GM19324 (cell line): ENCODE data around the gene API5.
"Not testable (repeated sequence)": the region's sequence is repeated elsewhere in the genome, so short reads cannot be mapped to it uniquely, and the experiment has no call there.

Source experiments
- ATAC-seq: cut with Tn5 transposase; IDR thresholded peaks from one replicate; pipeline ENCODE4 v1.9.1; 2021; ENCODE audit warnings: mild to moderate bottlenecking, moderate library complexity; ENCODE audit not compliant: unreplicated experiment, low FRiP score

API5 gene

GRCh38 chr11:43311791-43312607, at the start of gene API5:
API5 (plus strand) TSS chr11:43311996; CDS start chr11:43312128, 132 bp downstream.
- ATAC-seq = peak; percentile 100

- no peak for ATAC-seq
These were observed 43.8 kb upstream of the API5 start for GRCh38 chr11:43267856-43268580.

- no peak for ATAC-seq
These were observed 43.0 kb upstream of the API5 start for GRCh38 chr11:43268786-43269185.

- ATAC-seq = no peak
These were observed 42.4 kb upstream of the API5 start for GRCh38 chr11:43269254-43269918.

- ATAC-seq = no peak
These were observed 41.3 kb upstream of the API5 start for GRCh38 chr11:43270468-43270867.

GRCh38 chr11:43278193-43278956, 33.4 kb upstream of the API5 start:
- no peak for ATAC-seq

- no peak for ATAC-seq
These were observed 29.0 kb upstream of the API5 start for GRCh38 chr11:43282607-43283440.

- ATAC-seq = no peak
These were observed 26.0 kb upstream of the API5 start for GRCh38 chr11:43285826-43286225.

- no peak for ATAC-seq
These were observed 22.4 kb upstream of the API5 start for GRCh38 chr11:43289368-43289767.

GRCh38 chr11:43298397-43298796, 13.4 kb upstream of the API5 start:
- no peak for ATAC-seq

GRCh38 chr11:43315966-43316365, 4.2 kb downstream of the API5 start:
- ATAC-seq = no peak

GRCh38 chr11:43316451-43316850, 4.7 kb downstream of the API5 start:
- ATAC-seq = no peak

GRCh38 chr11:43327987-43328386, 16.2 kb downstream of the API5 start:
- ATAC-seq = no peak

- no peak for ATAC-seq
These were observed 16.7 kb downstream of the API5 start for GRCh38 chr11:43328482-43328881.

- no peak for ATAC-seq
These were observed 29.4 kb downstream of the API5 start for GRCh38 chr11:43341159-43341558.

GRCh38 chr11:43351426-43351825, 39.6 kb downstream of the API5 start:
- not testable (repeated sequence) for ATAC-seq

GRCh38 chr11:43354311-43354710, 42.5 kb downstream of the API5 start:
- no peak for ATAC-seq

- no peak for ATAC-seq
These were observed 44.5 kb downstream of the API5 start for GRCh38 chr11:43356336-43356735.

GRCh38 chr11:43358279-43358800, 46.5 kb downstream of the API5 start:
- ATAC-seq = no peak
